OCI-LY7 (cell line): Measurements from ENCODE around the gene ZNF530. TPM values are rescaled to one million over a fixed set of nuclear protein-coding genes. Genes with fewer than 3 reads are reported as not detected.

Experiments used
- BruUV-seq: library from RNA; stranded (reverse); fragments of 400-500 nt; replicated peaks from 2 replicates; lab custom pipeline; 2021; lab: Mats Ljungman, UMichigan
- CTCF ChIA-PET: fragments of 300-600 bp; sonication (Branson Sonifier 250); formaldehyde crosslinking; loops from one replicate; lab custom pipeline; 2022; ENCODE audit warnings: antibody characterized with exemption; ENCODE audit not compliant: unreplicated experiment; lab: Charles Lee
- POLR2A ChIA-PET: fragments of 300-600 bp; sonication (Branson Sonifier 250); formaldehyde crosslinking; loops from one replicate; lab custom pipeline; 2022; ENCODE audit warnings: antibody characterized with exemption; lab: Charles Lee
- DNase-seq: peaks from one replicate; pipeline ENCODE4 v3.0.0-alpha.2; 2015; ENCODE audit warnings: low spot score
- H2AFZ ChIP-seq: fragments of 200-600 bp; sonication (generic), shearing (Covaris generic); 2 replicates; pipeline ENCODE4 v1.6.1; 2014; ENCODE audit warnings: mild to moderate bottlenecking, antibody characterized with exemption, low read length, moderate library complexity
- H3K27ac ChIP-seq: fragments of 200-600 bp; sonication (generic); 2 replicates; pipeline ENCODE4 v1.5.1; 2014; ENCODE audit warnings: mixed run types, low read depth, mild to moderate bottlenecking, moderate library complexity, low read length, inconsistent platforms; ENCODE audit not compliant: poor library complexity, severe bottlenecking
- H3K36me3 ChIP-seq: fragments of 200-600 bp; sonication (generic); 2 replicates; pipeline ENCODE4 v1.6.1; 2014; ENCODE audit warnings: mild to moderate bottlenecking, antibody characterized with exemption, low read length, moderate library complexity, mixed read lengths; ENCODE audit not compliant: insufficient read depth
- H3K4me1 ChIP-seq: fragments of 200-600 bp; sonication (generic); 2 replicates; pipeline ENCODE4 v1.5.1; 2014; ENCODE audit warnings: mild to moderate bottlenecking, low read length; ENCODE audit not compliant: insufficient read depth, poor library complexity, severe bottlenecking
- H3K4me2 ChIP-seq: fragments of 200-600 bp; sonication (generic); 2 replicates; pipeline ENCODE4 v1.6.1; 2014; ENCODE audit warnings: mild to moderate bottlenecking, low read length
- H3K4me3 ChIP-seq: fragments of 200-600 bp; sonication (generic); 2 replicates; pipeline ENCODE4 v1.5.1; 2014; ENCODE audit warnings: mild to moderate bottlenecking, low read depth, low read length; ENCODE audit not compliant: poor library complexity, severe bottlenecking
- H3K79me2 ChIP-seq: fragments of 200-600 bp; sonication (generic); 2 replicates; pipeline ENCODE4 v1.6.1; 2016; ENCODE audit warnings: low read depth, mild to moderate bottlenecking, low read length, moderate library complexity, mixed read lengths; ENCODE audit not compliant: insufficient read depth
- H3K9me2 ChIP-seq: fragments of 200-600 bp; sonication (generic); 2 replicates; pipeline ENCODE4 v1.6.1; 2016; ENCODE audit warnings: mild to moderate bottlenecking, low read length, mixed read lengths; ENCODE audit not compliant: insufficient read depth
- H3K9me3 ChIP-seq: fragments of 200-600 bp; sonication (generic); 2 replicates; pipeline ENCODE4 v1.6.1; 2014; ENCODE audit warnings: mild to moderate bottlenecking, mixed run types, low read length, mixed read lengths
- H4K20me1 ChIP-seq: fragments of 200-600 bp; sonication (generic); 2 replicates; pipeline ENCODE4 v1.6.1; 2014; ENCODE audit warnings: mild to moderate bottlenecking, antibody characterized with exemption, low read length, moderate library complexity, mixed read lengths; ENCODE audit not compliant: insufficient read depth
- CTCF ChIP-seq: fragments of 200-600 bp; sonication (generic); conservative IDR thresholded peaks from 2 replicates; pipeline ENCODE4 v1.5.1; 2014; ENCODE audit warnings: mild to moderate bottlenecking, antibody characterized with exemption, low read length, moderate library complexity, mixed read lengths
- EZH2phosphoT487 ChIP-seq: fragments of 200-600 bp; sonication (generic); IDR thresholded peaks from 2 replicates; pipeline ENCODE4 v1.6.1; 2018; ENCODE audit warnings: low read depth, borderline replicate concordance, mild to moderate bottlenecking, mixed run types, antibody characterized with exemption, low read length, moderate library complexity, mixed read lengths
- intact Hi-C: fragments of 100-400 bp; cut with micrococcal nuclease; formaldehyde crosslinking; loops from one replicate; pipeline ENCODE4 v1.10.0; 2022; ENCODE audit not compliant: unreplicated experiment
- total RNA-seq, 2 experiments: library from RNA; depleted of rRNA in 1 of 2; stranded (reverse); fragments of >200 nt in 1 of 2; shearing (Covaris generic) in 1 of 2; gene quantifications; 2 replicates each; pipeline ENCODE4 v1.2.3, GENCODE V29; 2014 to 2022

The ZNF530 gene
- total RNA-seq, 2 experiments from 2014 or later = 8.0 to 13.4 TPM

- peak overlapping the region; percentile 66; the same call in 1 of the 2 replicates for H2AFZ ChIP-seq
- TF ChIP-seq EZH2phosphoT487 (no peak), CTCF (no peak)
- peaks cover 7% of the 10 kb centered on the region; the same call in 1 of the 2 replicates for H3K36me3 ChIP-seq
- peaks cover 39% of the 10 kb centered on the region; the same call in 1 of the 2 replicates for H3K9me3 ChIP-seq
- BruUV-seq = no TSS peak
- DNase-seq = no peak
- ChIA-PET CTCF (no interaction called here), POLR2A (no interaction called here)
- H4K20me1 ChIP-seq = no peaks in the 10 kb centered on the region
- H3K4me3 ChIP-seq = peak overlapping the region; percentile 71
- no peak overlapping the region for H3K27ac ChIP-seq
- no peak overlapping the region for H3K4me2 ChIP-seq
- no peaks in the 10 kb centered on the region for H3K4me1 ChIP-seq
- no peaks in the 10 kb centered on the region for H3K79me2 ChIP-seq
- intact Hi-C loops = no loop called here
- H3K9me2 ChIP-seq = no peaks in the 10 kb centered on the region
These were observed 39.6 kb upstream of the ZNF530 start for GRCh38 chr19:57560049-57560491.

DNA sequence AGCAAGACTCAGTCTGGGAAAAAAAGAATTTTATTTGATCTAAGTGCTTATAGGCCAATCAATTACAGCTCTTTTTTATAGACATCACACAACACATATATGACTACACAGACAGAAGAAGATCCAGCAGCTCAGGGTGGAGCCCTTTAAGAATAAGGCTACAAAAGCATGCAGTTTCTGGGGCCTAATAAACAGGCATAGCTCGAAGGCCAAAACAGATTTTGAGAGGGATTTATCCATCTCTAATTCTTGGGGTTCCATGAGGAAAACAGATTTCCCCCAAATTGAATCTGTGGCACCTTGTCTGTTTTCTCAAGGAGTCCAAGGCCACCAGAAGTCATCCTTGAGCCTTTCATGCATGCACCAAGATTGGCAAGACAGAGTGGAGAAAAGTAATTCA lies 36.1 kb upstream of the ZNF530 start:
- ChIA-PET POLR2A (no interaction called here), CTCF (no interaction called here)
- Histone ChIP-seq H4K20me1 (no peaks in the 10 kb centered on the region), H3K79me2 (no peaks in the 10 kb centered on the region), H3K36me3 (no peaks in the 10 kb centered on the region), H3K4me1 (no peaks in the 10 kb centered on the region), H3K9me2 (no peaks in the 10 kb centered on the region), H3K4me3 (no peak overlapping the region), H2AFZ (no peak overlapping the region), H3K9me3 (peaks cover 60% of the 10 kb centered on the region), H3K4me2 (no peak overlapping the region), H3K27ac (no peak overlapping the region)
- intact Hi-C loops = no loop called here
- no peak for TF ChIP-seq CTCF
- no peak for TF ChIP-seq EZH2phosphoT487
- DNase-seq = no peak
- BruUV-seq = no TSS peak

DNA sequence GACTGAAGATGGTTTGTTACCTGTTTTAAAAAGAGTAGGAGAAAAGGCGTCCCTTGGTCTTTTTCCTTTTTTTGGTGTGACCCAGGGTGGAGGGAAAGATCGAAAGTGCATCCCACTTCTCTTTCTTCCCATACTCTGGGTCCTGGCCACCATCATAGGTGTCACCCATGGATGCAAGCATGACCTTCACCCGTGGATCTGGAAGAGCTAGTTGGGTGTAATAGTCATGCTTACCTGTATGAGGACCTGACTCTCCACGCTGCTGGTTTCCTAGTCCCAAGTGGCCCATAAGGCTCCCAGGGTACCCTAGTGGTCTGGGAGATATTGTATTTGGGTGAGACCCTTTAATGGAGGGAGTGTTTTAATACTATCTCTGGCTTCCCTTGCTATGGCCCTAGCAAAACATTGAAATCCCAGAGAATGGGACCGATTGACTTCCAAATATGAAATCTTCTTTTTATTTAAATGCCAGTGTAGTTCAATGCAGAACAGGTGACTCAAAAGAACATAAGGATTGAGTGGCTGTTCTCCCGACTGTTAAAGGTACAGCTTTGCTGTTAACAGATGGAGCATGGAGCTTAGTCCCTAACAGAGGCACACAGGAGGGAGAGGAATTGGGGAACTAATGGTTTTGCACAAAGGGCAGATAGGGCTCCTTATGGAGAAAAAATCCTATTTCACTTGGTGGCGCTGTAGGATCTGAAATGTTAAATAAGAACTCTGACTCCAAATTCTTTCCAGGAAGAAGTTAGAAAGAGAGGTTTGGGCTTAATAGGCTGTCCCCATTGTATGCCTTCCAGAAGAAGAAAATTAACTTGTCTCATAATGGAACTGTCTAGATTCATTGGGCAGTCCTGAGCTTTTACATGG lies 33.1 kb upstream of the ZNF530 start:
- H3K9me2 ChIP-seq = no peaks in the 10 kb centered on the region
- no peaks in the 10 kb centered on the region for H3K4me1 ChIP-seq
- H3K36me3 ChIP-seq = peaks cover 11% of the 10 kb centered on the region
- CTCF ChIA-PET = no interaction called here
- H2AFZ ChIP-seq = no peak overlapping the region
- no peaks in the 10 kb centered on the region for H4K20me1 ChIP-seq
- H3K9me3 ChIP-seq = peaks cover 44% of the 10 kb centered on the region
- H3K27ac ChIP-seq = no peak overlapping the region
- H3K79me2 ChIP-seq = no peaks in the 10 kb centered on the region
- POLR2A ChIA-PET = no interaction called here
- intact Hi-C loops = no loop called here
- H3K4me3 ChIP-seq = no peak overlapping the region
- no TSS peak for BruUV-seq
- H3K4me2 ChIP-seq = no peak overlapping the region
- TF ChIP-seq CTCF = peak; percentile 38; the same call in 1 of the 2 replicates
- TF ChIP-seq EZH2phosphoT487 = no peak
- DNase-seq = peak; percentile 77
